Measurements from ENCODE around the gene THRAP3. TPM values are rescaled to one million over a fixed set of nuclear protein-coding genes. Genes with fewer than 3 reads are reported as not detected.

Gene THRAP3
- total RNA-seq, 1 experiment from 2014 or later: 115 TPM

DNA sequence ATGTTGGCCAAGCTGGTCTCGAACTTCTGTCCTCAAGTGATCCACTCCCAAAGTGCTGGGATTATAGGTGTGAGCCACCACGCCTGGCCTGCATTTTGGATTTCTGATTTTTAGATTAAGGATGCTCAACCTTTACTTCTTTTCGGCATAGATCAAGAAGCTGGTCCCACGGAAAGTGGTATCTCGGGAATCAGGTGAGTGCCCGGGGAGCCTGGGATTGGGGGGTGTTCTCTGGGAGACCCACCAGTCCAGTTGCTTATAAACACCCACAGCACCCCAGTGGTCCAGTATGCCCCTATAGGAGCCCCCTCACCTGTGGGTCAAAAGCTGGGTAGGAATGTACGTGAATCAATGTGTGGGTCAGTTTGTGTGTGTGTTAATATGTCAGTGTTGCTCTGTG, 85.2 kb downstream of the THRAP3 start:
- in situ Hi-C loops (cut with HindIII; ENCODE audit: low sequenced_read_pairs): no loop called here
- DNase-seq (ENCODE audit: low spot score): no peak

- in situ Hi-C loops (cut with HindIII; ENCODE audit: low sequenced_read_pairs): no loop called here
Observed at GRCh38 chr1:36320291-36320761, 96.1 kb downstream of the THRAP3 start.

DNA sequence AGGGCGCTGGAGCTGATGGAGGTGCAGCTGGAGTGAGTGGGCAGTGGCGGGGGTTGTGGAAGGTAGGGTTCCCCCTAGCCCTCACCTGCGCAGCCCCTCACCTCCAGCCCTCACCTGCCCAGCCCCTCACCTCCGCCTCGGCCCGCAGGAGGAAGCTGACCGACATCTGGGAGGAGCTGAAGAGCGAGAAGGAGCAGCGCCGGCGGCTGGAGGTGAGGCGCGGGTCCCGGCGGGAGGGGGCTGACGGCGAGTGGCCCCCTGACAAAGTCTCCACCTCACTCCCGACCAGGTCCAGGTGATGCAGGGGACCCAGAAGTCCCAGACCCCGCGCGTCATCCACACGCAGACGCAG, 96.5 kb downstream of the THRAP3 start:
- in situ Hi-C loops (cut with HindIII; ENCODE audit: low sequenced_read_pairs): no loop called here
- DNase-seq (ENCODE audit: low spot score): no peak

More at GRCh38 chr1:36320291-36320761, 96.1 kb downstream of the THRAP3 start:
- DNase-seq (ENCODE audit: low spot score): no peak

- no peak for DNase-seq (ENCODE audit: low spot score)
- in situ Hi-C loops (cut with HindIII; ENCODE audit: low sequenced_read_pairs): no loop called here
Observed at GRCh38 chr1:36321119-36321951, 97.1 kb downstream of the THRAP3 start.

DNA sequence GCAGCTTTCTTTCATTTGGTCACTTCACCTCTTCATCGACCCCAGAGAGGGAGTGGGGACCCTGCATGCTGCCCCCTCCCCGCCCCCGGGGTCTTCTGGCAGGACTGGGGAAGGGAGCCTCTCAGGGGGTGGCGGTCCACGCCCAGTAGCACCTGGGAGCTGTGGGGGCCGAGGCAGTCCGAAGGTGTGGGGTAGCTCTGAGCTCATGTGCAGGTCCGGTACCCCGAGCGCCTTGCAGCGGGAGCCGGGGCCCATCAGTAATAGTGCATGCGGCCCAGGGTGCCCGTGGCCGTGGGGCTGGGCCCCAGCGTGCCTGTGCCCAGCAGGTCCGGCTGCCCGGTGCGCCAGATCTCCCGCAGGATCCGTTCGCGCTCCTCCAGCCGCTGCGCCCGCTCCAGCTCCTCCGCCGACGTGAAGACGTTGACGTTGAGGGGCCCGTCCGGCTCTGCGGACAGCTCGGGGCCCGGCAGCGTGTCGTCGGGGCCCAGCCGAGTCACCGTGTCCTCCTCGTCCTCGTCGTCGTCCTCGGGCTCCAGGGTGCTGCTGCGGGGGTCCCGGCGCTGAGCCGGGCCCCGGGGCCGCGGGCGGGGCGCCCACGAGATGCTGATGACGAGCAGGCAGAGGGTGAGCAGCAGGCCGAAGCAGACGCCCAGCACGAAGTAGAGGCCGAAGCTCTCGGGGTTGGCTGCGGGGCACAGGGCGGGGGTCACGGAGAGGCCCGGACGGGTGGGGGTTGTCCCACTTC, 98.0 kb downstream of the THRAP3 start:
- in situ Hi-C loops (cut with HindIII; ENCODE audit: low sequenced_read_pairs): no loop called here
- DNase-seq (ENCODE audit: low spot score): no peak

DNA sequence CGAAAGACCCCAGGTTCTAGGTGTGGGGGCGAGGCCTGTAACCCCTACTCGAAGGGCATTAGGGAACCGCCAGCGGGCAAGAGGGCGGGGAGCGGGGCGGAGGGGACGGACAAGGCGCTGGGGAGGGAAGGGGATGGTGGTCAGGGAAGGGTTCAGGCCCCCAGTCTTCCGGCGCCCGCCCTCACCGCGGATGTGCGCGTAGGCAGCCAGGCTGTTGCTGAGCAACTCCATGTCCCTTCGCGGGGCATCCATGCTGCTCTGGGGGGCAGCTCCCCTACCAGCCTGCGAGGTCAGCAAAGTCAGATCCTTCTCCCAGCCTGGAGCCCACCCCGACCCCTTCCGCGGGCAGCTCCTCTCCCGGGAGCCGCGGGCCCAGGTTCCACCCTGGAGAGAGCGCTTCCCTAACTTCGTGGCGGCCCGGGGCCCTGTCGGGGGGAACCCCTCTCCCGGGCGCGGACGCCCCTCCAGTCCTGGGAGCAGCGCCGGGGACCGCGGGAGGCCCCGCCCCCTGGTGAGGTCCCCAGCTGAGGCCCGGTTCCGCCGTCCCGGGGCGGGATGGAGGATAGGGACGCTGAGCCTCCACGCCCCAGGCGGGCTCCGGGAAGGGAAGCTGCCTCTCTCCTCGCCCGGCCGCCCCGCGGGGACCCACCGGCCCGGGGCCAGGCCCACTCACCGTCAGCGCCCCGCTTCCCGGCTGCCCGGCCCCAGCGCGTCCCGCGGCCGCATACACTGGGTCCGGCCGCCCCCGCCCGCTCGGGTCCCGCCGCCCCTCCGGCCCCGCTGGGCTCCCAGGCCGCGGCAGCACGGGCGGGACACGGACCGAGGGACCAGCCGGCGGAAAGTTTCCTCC, 98.8 kb downstream of the THRAP3 start:
- in situ Hi-C loops (cut with HindIII; ENCODE audit: low sequenced_read_pairs): no loop called here
- DNase-seq (ENCODE audit: low spot score): no peak

GRCh38 chr1:36323636-36324352, 99.6 kb downstream of the THRAP3 start, which contains the start of gene EVA1B:
Gene EVA1B (minus strand): TSS chr1:36323645. CDS start chr1:36323037, 608 bp downstream.
- no peak for DNase-seq (ENCODE audit: low spot score)
- in situ Hi-C loops (cut with HindIII; ENCODE audit: low sequenced_read_pairs): no loop called here

DNA sequence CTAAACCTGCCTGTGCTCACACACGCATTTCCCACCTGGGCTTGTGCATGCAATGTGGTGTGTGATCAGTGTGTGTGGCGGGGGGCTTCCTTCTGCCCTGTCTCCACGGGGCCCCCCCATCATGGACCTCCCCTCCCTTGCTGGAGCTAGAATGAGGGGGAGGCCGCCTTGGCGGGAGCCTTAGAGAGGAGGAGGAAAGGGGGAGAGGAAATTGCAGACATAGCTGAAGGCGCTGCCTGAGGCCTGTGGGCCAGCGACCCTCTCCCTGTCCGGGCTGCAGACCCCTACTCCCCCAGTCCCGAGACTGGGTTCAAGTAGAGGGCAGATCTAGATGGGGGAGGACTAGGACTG, 100.1 kb downstream of the THRAP3 start:
- in situ Hi-C loops (cut with HindIII; ENCODE audit: low sequenced_read_pairs): no loop called here

DNA sequence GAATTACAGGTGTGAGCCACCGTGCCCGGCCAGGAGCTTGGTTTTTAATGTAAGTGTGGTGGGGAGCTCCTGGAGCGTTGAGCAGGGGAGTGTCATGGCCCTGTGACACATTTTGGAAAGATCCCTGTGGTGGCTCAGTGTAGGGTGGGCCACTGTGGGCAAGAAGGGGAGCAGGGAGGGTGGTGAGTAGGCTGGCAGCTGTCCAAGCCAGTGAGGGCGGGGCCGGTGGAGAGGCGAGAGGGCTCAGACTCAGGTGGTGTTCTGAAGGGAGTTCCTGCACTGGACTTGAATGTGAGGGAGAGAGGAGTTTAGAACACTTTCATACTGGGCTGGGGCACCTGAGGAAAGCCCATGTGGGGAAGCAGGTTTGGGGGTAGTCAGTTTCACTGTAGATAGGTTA, 102.3 kb downstream of the THRAP3 start:
- in situ Hi-C loops (cut with HindIII; ENCODE audit: low sequenced_read_pairs): no loop called here
- no peak for DNase-seq (ENCODE audit: low spot score)

More for the DNA sequence above, 100.1 kb downstream of the THRAP3 start:
- no peak for DNase-seq (ENCODE audit: low spot score)

DNA sequence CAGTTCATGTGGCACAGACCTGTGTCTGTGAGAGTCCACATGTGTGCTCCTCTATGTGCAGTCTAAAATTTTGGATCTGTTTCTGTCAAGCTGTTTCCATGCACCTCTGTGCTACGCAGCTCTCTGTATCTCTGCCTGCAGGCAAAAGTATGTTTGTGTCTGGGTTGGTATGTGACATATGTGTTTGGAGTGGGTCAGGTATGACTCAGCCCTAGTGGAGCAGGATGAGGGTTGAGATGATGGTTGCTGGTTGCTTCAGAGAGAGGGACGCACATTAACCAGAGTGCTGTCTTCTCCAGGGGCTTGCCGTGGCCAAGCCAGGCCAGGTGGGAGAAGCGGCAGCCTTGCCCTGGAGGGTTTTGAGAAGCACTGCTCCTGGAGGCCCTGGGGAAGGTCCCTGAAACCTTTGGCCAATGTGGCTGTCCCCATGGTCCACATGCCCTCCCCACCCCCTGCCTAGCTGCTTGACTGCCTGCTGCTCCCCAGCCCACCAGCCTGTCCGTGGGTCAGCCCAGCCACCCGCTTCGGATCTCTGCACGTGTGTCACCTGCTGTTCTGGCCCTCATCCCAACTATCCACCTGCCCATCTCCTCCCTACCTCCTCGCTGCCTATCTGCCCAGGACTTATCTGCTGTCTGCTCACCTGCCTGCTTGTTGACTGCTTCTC, 103.3 kb downstream of the THRAP3 start:
- in situ Hi-C loops (cut with HindIII; ENCODE audit: low sequenced_read_pairs): no loop called here
- DNase-seq (ENCODE audit: low spot score): no peak

GRCh38 chr1:36328088-36328480, 103.8 kb downstream of the THRAP3 start:
- in situ Hi-C loops (cut with HindIII; ENCODE audit: low sequenced_read_pairs): no loop called here

GRCh38 chr1:36328713-36329112, 104.5 kb downstream of the THRAP3 start:
- in situ Hi-C loops (cut with HindIII; ENCODE audit: low sequenced_read_pairs): no loop called here
- DNase-seq (ENCODE audit: low spot score): no peak

More at GRCh38 chr1:36328088-36328480, 103.8 kb downstream of the THRAP3 start:
- no peak for DNase-seq (ENCODE audit: low spot score)

GRCh38 chr1:36329817-36330216, 105.6 kb downstream of the THRAP3 start:
- in situ Hi-C loops (cut with HindIII; ENCODE audit: low sequenced_read_pairs): no loop called here
- no peak for DNase-seq (ENCODE audit: low spot score)

GRCh38 chr1:36330940-36331339, 106.7 kb downstream of the THRAP3 start:
- no peak for DNase-seq (ENCODE audit: low spot score)
- in situ Hi-C loops (cut with HindIII; ENCODE audit: low sequenced_read_pairs): no loop called here

DNA sequence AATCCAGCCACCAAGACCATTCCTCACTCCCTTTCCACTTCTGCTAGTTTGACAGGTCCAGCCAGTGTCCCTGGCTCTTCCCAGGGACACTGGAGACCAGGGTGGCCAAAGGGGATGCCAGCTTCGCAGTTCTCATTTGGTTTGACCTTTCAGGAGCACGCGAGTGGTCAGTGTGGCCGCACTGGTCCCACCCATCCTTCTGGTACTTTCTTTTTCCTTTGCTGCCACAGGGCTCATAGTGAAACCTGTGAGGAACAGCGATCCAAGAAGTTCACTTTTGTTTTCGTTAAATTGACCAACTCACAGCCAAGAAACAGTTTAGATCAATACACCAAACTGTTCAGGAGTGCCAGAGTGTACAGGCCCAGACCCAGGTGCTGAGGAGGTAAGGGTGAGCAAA, 113.6 kb downstream of the THRAP3 start:
- in situ Hi-C loops (cut with HindIII; ENCODE audit: low sequenced_read_pairs): no loop called here
- no peak for DNase-seq (ENCODE audit: low spot score)

DNA sequence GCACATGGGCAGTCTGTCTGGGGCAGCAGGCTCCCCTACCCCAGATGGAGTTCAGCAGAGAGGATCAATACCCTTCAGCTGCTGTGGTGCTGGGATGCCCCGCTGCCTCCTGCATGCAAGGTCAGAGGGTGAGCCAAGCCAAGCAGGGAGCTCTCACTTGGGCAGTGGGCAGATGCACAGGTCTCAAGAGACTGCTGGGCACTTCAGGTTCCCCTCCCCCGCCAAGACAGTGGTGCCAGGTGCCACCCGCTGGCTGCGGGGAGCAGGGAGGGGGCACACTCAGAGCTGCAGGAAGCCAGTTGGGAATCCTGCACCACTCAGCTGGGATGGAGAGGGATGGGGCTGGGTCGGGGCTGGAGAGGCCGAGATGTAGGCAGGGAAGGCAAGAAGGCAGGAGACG, 115.0 kb downstream of the THRAP3 start:
- in situ Hi-C loops (cut with HindIII; ENCODE audit: low sequenced_read_pairs): no loop called here

GRCh38 chr1:36339615-36340014, 115.4 kb downstream of the THRAP3 start:
- in situ Hi-C loops (cut with HindIII; ENCODE audit: low sequenced_read_pairs): no loop called here

More for the DNA sequence above, 115.0 kb downstream of the THRAP3 start:
- DNase-seq (ENCODE audit: low spot score): no peak

GRCh38 chr1:36341626-36342320, 117.5 kb downstream of the THRAP3 start:
- in situ Hi-C loops (cut with HindIII; ENCODE audit: low sequenced_read_pairs): no loop called here
- no peak for DNase-seq (ENCODE audit: low spot score)

More at GRCh38 chr1:36339615-36340014, 115.4 kb downstream of the THRAP3 start:
- DNase-seq (ENCODE audit: low spot score): no peak

Data from G401 (cell line).